HepG2 (cell line): ENCODE results near the gene SLC25A38. TPM values are rescaled to one million over a fixed set of nuclear protein-coding genes. Genes with fewer than 3 reads are reported as not detected.

Source experiments
- ATAC-seq: fragments of 200-7000 bp; cut with Tn5 transposase; 3 replicates; pipeline ENCODE4 v1.9.1; 2020; ENCODE audit warnings: mild to moderate bottlenecking, moderate library complexity
- BruUV-seq: library from RNA; stranded (reverse); fragments of 400-500 nt; replicated peaks from 2 replicates; lab custom pipeline; 2021; lab: Mats Ljungman, UMichigan
- CTCF ChIA-PET: fragments of 300-600 bp; formaldehyde crosslinking; extraction: SDS; loops from one replicate; lab custom pipeline; 2021; ENCODE audit warnings: low total read pairs, inconsistent platforms, low intra/inter-chr PET ratio; lab: Yijun Ruan, JAX
- POLR2A ChIA-PET: fragments of 350-600 bp; sonication (Branson Sonifier 250); formaldehyde crosslinking; loops from one replicate; lab custom pipeline; 2020; ENCODE audit warnings: antibody characterized with exemption, inconsistent platforms; lab: Yijun Ruan, JAX
- DNase-seq: peaks from one replicate; pipeline ENCODE4 v3.0.0-alpha.2; 2015; ENCODE audit warnings: low spot score
- FAIRE-seq: peaks from 3 replicates; lab custom pipeline; 2011; peaks lifted over from hg19 to GRCh38; lab: Jason Lieb, UNC
- H2AFZ ChIP-seq: one replicate; pipeline ENCODE4 v1.6.1; 2011; ENCODE audit warnings: low read length, inconsistent platforms
- H3K27ac ChIP-seq: fragments of 300-600 bp; 3 replicates; pipeline ENCODE4 v1.8.0; 2011; ENCODE audit warnings: mixed run types, mild to moderate bottlenecking, mixed read lengths, low read length, inconsistent platforms; ENCODE audit not compliant: insufficient read depth; ENCODE audit errors: extremely low read length
- H3K27me3 ChIP-seq, 2 experiments: fragments of 200-600 bp in 1 of 2; 2 replicates in 1 of 2; 3 replicates in 1 of 2; pipeline versions ENCODE4 v1.6.0 to v1.8.0; 2011; ENCODE audit warnings: low read length in 2 of 2, mild to moderate bottlenecking in 2 of 2, moderate library complexity in 2 of 2, inconsistent platforms in 1 of 2; ENCODE audit not compliant: insufficient read depth in 2 of 2, control insufficient read depth in 1 of 2
- H3K36me3 ChIP-seq, 2 experiments: fragments of 200-600 bp in 1 of 2; replicated peaks in 1 of 2; 2 replicates in 1 of 2; 3 replicates in 1 of 2; pipeline versions ENCODE4 v1.5.1 to v1.8.0; 2011; ENCODE audit warnings: low read length in 2 of 2, inconsistent platforms in 1 of 2; ENCODE audit not compliant: insufficient read depth in 2 of 2, control insufficient read depth in 1 of 2
- H3K4me1 ChIP-seq: 2 replicates; pipeline ENCODE4 v1.5.1; 2012; ENCODE audit warnings: low read length, inconsistent platforms; ENCODE audit not compliant: insufficient read depth
- H3K4me2 ChIP-seq: 2 replicates; pipeline ENCODE4 v1.6.0; 2011; ENCODE audit warnings: low read depth, low read length, inconsistent platforms
- H3K4me3 ChIP-seq, 3 experiments: fragments of 200-600 bp in 1 of 3; sonication (generic), shearing (Covaris generic) in 1 of 3; replicated peaks in 1 of 3; 2 replicates each; pipeline ENCODE4 v1.5.1; 2011 to 2016; ENCODE audit warnings: low read length in 3 of 3, inconsistent platforms in 2 of 3, low read depth in 2 of 3, mild to moderate bottlenecking in 2 of 3, control low read depth in 1 of 3, mixed read lengths in 1 of 3; ENCODE audit not compliant: insufficient read depth in 1 of 3
- H3K79me2 ChIP-seq: one replicate; pipeline ENCODE4 v1.6.1; 2011; ENCODE audit warnings: low read length, inconsistent platforms; ENCODE audit not compliant: insufficient read depth
- H3K9ac ChIP-seq: 2 replicates; pipeline ENCODE4 v1.6.0; 2011; ENCODE audit warnings: mild to moderate bottlenecking, low read depth, low read length, inconsistent platforms; ENCODE audit not compliant: insufficient read depth
- H3K9me3 ChIP-seq: 2 replicates; pipeline ENCODE4 v1.5.1; 2012; ENCODE audit warnings: mild to moderate bottlenecking, low read length
- H4K20me1 ChIP-seq: 2 replicates; pipeline ENCODE4 v1.6.0; 2011; ENCODE audit warnings: inconsistent platforms, mild to moderate bottlenecking, low read length, moderate library complexity; ENCODE audit not compliant: insufficient read depth
- FOXA3 ChIP-seq: IDR thresholded peaks from 2 replicates; pipeline ENCODE4 v1.6.1; 2016; ENCODE audit warnings: missing genetic modification reagents, missing compliant biosample characterization
- GTF3A ChIP-seq: sonication (generic); formaldehyde crosslinking; conservative IDR thresholded peaks from 2 replicates; pipeline ENCODE4 v1.4.0; 2020; ENCODE audit warnings: mild to moderate bottlenecking, missing genetic modification reagents
- KAT8 ChIP-seq: IDR thresholded peaks from 2 replicates; pipeline ENCODE4 v1.6.1; 2016; ENCODE audit warnings: missing genetic modification reagents, missing compliant biosample characterization
- NBN ChIP-seq: fragments of 450-650 bp; conservative IDR thresholded peaks from 2 replicates; pipeline ENCODE4 v1.6.1; 2017
- TCF7L2 ChIP-seq: IDR thresholded peaks from 2 replicates; pipeline ENCODE4 v1.6.1; 2011; ENCODE audit warnings: mild to moderate bottlenecking, low read depth, low read length, moderate library complexity
- YEATS4 ChIP-seq: sonication (generic); formaldehyde crosslinking; IDR thresholded peaks from 2 replicates; pipeline ENCODE4 v1.4.0; 2020; ENCODE audit warnings: missing genetic modification reagents, borderline replicate concordance
- ZKSCAN1 ChIP-seq: fragments of 150-350 bp; IDR thresholded peaks from 2 replicates; pipeline ENCODE4 v1.6.1; 2014; ENCODE audit warnings: low read length
- ZNF124 ChIP-seq: sonication (generic); formaldehyde crosslinking; IDR thresholded peaks from 2 replicates; pipeline ENCODE4 v1.4.0; 2020; ENCODE audit warnings: missing genetic modification reagents
- ZNF282 ChIP-seq: fragments of 450-650 bp; IDR thresholded peaks from 2 replicates; pipeline ENCODE4 v1.6.1; 2018; ENCODE audit not compliant: partially characterized antibody
- ZNF549 ChIP-seq: sonication (generic); formaldehyde crosslinking; IDR thresholded peaks from 2 replicates; pipeline ENCODE4 v1.5.0; 2020; ENCODE audit warnings: missing genetic modification reagents
- ZNF781 ChIP-seq: sonication (generic); formaldehyde crosslinking; IDR thresholded peaks from 2 replicates; pipeline ENCODE4 v1.5.1; 2020; ENCODE audit warnings: borderline replicate concordance, mild to moderate bottlenecking, missing genetic modification reagents; ENCODE audit errors: not compliant biosample characterization
- WGBS: methylation state at CpG from one replicate; pipeline ENCODE4 v1.1.6; 2017; ENCODE audit warnings: low lambda C conversion rate; 5-methylcytosine and 5-hydroxymethylcytosine counted together
- in situ Hi-C: cut with HindIII; loops from 2 replicates; pipeline ENCODE4 v1.10.0; 2017; ENCODE audit warnings: low pct_unique_long_range_greater_than_20kb; ENCODE audit not compliant: extremely low pct_ligation_motif_present
- intact Hi-C: fragments of 100-400 bp; cut with micrococcal nuclease; formaldehyde crosslinking; loops from one replicate; pipeline ENCODE4 v1.10.0; 2022; ENCODE audit not compliant: unreplicated experiment
- polyA plus RNA-seq, 8 experiments: library from polyadenylated mRNA; depleted of rRNA in 3 of 8; stranded (reverse) in 7 of 8; unstranded in 1 of 8; fragments of >200 nt; fragmentation: Illumina TruSeq in 4 of 8; extraction: Trizol in 4 of 8; gene quantifications; 2 replicates each; pipeline versions ENCODE4 v1.2.1 to v1.2.3, GENCODE V29; 2011 to 2016; ENCODE audit warnings: low read depth in 4 of 8, missing spikeins in 1 of 8, mixed read lengths in 1 of 8; ENCODE audit not compliant: insufficient read depth in 1 of 8
- total RNA-seq, 5 experiments: library from RNA; depleted of rRNA; stranded (reverse); fragments of >200 nt; fragmentation: Illumina TruSeq; extraction: Trizol; gene quantifications; 2 replicates each; pipeline ENCODE4 v1.2.3, GENCODE V29; 2016; ENCODE audit warnings: low read depth in 1 of 5
- TF ChIP-seq, protein P1 (sequence below): sonication (generic); formaldehyde crosslinking; IDR thresholded peaks from 2 replicates; pipeline ENCODE4 v1.5.0; 2020; ENCODE audit warnings: mild to moderate bottlenecking, missing genetic modification reagents
- TF ChIP-seq, protein P2 (sequence below), 2 experiments: sonication (generic) in 1 of 2; formaldehyde crosslinking in 1 of 2; IDR thresholded peaks; 2 replicates each; pipeline versions ENCODE4 v1.6.1 to v1.9.0; 2014 to 2022; ENCODE audit warnings: antibody characterized with exemption in 1 of 2, borderline replicate concordance in 1 of 2, inconsistent platforms in 1 of 2, low read depth in 1 of 2, missing genetic modification reagents in 1 of 2

SLC25A38 gene
- total and polyA plus RNA-seq, 2 of the 13 experiments (the other 11 are each of a cell fraction or from before 2014, with no cell fraction given): 32.5 to 35.4 TPM

DNA sequence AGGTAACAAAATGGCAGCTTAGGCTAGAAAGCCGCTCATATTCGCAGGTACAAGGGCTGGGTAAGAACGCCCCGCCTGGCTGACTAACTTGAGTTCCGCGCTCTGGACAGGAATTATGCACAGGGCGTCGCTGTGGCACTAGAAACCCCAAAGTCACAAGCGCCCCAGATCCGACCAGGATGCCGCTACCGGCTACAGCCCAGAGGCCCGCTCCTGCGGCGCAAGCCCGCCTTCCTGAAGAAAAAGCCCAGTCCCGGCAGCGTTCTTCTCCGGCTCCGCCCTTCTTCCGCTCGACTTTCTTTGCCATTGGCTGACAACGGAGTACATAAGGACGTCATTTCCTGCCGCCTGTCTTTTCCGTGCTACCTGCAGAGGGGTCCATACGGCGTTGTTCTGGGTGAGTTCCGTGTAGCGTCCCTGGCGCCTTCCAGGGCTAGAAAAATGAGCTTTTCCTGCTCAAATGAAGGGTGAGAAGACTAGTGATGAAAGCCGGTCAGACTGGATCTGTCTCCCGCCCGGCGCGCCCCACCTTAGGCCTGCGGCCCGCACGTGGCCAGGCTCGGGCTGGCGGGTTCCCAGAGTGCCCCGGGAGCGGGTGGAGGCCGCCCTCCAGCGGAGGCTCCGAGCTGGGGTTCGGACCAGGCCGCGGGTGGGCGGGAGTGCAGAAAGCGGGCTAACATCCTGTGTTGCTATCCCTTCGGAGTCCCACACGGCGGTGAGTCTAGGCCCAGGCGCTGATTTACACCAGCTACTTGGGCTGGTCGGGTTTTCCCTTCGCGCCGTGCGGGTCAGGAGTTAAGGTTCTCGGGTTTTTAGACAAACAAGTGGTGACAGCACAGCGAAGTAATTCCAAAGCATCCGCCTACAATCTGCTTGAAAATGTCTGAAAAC, 23.4 kb downstream of the SLC25A38 start, which contains the start of gene RPSA (continued):
- TF ChIP-seq, protein P1, sequence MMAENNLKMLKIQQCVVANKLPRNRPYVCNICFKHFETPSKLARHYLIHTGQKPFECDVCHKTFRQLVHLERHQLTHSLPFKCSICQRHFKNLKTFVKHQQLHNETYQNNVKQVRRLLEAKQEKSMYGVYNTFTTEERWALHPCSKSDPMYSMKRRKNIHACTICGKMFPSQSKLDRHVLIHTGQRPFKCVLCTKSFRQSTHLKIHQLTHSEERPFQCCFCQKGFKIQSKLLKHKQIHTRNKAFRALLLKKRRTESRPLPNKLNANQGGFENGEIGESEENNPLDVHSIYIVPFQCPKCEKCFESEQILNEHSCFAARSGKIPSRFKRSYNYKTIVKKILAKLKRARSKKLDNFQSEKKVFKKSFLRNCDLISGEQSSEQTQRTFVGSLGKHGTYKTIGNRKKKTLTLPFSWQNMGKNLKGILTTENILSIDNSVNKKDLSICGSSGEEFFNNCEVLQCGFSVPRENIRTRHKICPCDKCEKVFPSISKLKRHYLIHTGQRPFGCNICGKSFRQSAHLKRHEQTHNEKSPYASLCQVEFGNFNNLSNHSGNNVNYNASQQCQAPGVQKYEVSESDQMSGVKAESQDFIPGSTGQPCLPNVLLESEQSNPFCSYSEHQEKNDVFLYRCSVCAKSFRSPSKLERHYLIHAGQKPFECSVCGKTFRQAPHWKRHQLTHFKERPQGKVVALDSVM (CRISPR knock-in tag): peak; percentile 99
- TF ChIP-seq ZKSCAN1: no peak

DNA sequence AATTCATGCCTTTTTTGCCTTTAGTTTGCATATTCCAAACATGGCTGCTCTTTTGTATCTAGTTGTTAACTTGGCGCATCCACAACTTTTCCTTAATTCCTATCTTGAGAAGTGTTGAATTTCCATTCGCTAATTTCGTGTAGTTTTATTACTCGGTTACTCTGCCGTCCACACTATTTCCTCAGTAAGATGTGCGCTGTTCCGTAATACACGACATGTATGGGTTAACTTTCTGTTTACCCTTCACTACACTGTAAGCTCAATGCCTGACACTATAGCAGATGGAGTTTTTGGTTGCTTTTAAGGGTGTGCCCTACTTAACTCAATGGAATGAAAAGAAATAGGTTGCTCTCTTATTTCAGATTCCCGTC, 24.1 kb downstream of the SLC25A38 start:
- 1% methylated on average over 9 of the region's 9 CpGs for WGBS
- Histone ChIP-seq H3K9ac (peak overlapping the region; percentile 96), H3K27me3 (no peaks in the 10 kb centered on the region; a peak in 1 of 5 replicates), H3K4me2 (peak overlapping the region; percentile 97), H3K36me3 (peaks cover 14 to 43% of the 10 kb centered on the region in 2 experiments), H3K79me2 (peaks cover 37% of the 10 kb centered on the region), H3K9me3 (no peaks in the 10 kb centered on the region), H2AFZ (no peak overlapping the region), H3K27ac (peak overlapping the region; percentile 91), H3K4me3 (peak overlapping the region; percentile 82 to 94 (median 93)), H3K4me1 (peaks cover 76% of the 10 kb centered on the region), H4K20me1 (peaks cover 34% of the 10 kb centered on the region)
- POLR2A ChIA-PET: interaction anchor here (0.8 to 3.7 kb wide), 6 partner anchors 9 to 230 kb away, joined by 3 to 19 read pairs (median 6); no protein-coding TSS in a partner anchor
- intact Hi-C loops: loop anchor here (2.0 kb wide), 1 partner anchor 22 kb away; no protein-coding TSS in a partner anchor
- FAIRE-seq (no peak), DNase-seq (peak; percentile 23), ATAC-seq (no peak)
- no TSS peak for BruUV-seq
- in situ Hi-C loops: no loop called here
- CTCF ChIA-PET: no interaction called here
- no peak for TF ChIP-seq TCF7L2
- TF ChIP-seq FOXA3: peak; percentile 27; the same call in 1 of the 2 replicates
- TF ChIP-seq ZNF124 (CRISPR knock-in tag): no peak
- TF ChIP-seq, protein P2, sequence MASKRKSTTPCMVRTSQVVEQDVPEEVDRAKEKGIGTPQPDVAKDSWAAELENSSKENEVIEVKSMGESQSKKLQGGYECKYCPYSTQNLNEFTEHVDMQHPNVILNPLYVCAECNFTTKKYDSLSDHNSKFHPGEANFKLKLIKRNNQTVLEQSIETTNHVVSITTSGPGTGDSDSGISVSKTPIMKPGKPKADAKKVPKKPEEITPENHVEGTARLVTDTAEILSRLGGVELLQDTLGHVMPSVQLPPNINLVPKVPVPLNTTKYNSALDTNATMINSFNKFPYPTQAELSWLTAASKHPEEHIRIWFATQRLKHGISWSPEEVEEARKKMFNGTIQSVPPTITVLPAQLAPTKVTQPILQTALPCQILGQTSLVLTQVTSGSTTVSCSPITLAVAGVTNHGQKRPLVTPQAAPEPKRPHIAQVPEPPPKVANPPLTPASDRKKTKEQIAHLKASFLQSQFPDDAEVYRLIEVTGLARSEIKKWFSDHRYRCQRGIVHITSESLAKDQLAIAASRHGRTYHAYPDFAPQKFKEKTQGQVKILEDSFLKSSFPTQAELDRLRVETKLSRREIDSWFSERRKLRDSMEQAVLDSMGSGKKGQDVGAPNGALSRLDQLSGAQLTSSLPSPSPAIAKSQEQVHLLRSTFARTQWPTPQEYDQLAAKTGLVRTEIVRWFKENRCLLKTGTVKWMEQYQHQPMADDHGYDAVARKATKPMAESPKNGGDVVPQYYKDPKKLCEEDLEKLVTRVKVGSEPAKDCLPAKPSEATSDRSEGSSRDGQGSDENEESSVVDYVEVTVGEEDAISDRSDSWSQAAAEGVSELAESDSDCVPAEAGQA (IDR thresholded peaks at IDR 0.05; ENCODE audit: low read depth): no peak
- TF ChIP-seq, protein P2 (CRISPR knock-in tag; IDR thresholded peaks at IDR 0.05; ENCODE audit: borderline replicate concordance): no peak
- TF ChIP-seq ZNF781 (CRISPR knock-in tag): peak; percentile 1
- TF ChIP-seq GTF3A (CRISPR knock-in tag): no peak
- no peak for TF ChIP-seq ZNF282
- TF ChIP-seq YEATS4 (CRISPR knock-in tag): no peak
- no peak for TF ChIP-seq KAT8 (CRISPR knock-in tag)
- TF ChIP-seq NBN: no peak
- TF ChIP-seq ZNF549 (CRISPR knock-in tag): no peak
